Gastroesophageal sphincter (tissue), 3 donors: Measurements from ENCODE around the gene ADGRD1.

ENCODE experiments used
- POLR2A ChIP-seq, 2 donors: fragments of 450-650 bp; IDR thresholded peaks; one replicate each; pipeline ENCODE4 v1.6.1; 2017; ENCODE audit warnings: antibody characterized with exemption in 2 of 2, mild to moderate bottlenecking in 2 of 2, moderate library complexity in 1 of 2
- TF ChIP-seq, protein P1 (sequence below), 4 experiments: fragments of 200-600 bp in 2 of 4; fragments of 450-650 bp in 2 of 4; sonication (generic) in 1 of 4; IDR thresholded peaks; one replicate each; pipeline ENCODE4 v1.5.1; 2017 to 2019; ENCODE audit warnings: antibody characterized with exemption in 4 of 4, mild to moderate bottlenecking in 2 of 4, moderate library complexity in 2 of 4

DNA sequence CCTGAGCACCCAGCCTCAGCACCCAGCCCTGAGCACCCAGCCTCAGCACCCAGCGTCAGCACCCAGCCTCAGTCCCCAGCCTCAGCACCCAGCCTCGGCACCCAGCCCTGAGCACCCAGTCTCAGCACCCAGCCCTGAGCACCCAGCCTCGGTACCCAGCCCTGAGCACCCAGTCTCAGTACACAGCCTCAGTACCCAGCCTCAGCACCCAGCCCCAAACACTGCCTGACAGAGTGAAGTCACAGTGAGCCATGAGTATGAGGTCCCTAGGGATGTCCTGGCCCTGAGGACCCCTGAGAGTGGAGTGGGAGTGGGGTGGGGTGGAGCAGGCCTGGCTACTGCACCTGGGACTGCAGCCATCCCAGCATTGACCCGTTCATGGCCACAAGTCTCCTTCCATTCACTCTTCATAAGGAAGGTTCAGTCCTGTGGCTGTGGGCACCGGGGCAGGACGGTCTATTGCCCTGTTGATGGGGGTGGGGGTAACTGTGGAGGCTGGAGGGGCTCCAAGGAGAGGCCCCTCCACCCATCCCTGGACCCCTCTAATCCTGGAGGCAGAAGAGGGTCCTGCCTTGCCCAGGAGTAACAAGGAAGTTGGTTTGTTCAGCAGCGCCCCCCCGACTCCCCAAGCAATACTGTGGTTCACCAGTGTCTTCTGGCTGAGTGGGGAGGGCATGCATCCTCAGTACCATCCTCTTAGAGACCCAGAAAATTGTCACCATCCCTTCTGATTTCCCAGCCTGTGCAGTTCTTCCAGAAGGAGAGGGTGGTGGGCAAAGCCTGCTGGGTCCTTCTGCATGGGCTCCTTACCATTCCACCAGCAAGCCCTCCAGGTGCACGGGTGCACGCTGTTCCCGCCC, 140.5 kb downstream of the ADGRD1 start:
- TF ChIP-seq, protein P1, sequence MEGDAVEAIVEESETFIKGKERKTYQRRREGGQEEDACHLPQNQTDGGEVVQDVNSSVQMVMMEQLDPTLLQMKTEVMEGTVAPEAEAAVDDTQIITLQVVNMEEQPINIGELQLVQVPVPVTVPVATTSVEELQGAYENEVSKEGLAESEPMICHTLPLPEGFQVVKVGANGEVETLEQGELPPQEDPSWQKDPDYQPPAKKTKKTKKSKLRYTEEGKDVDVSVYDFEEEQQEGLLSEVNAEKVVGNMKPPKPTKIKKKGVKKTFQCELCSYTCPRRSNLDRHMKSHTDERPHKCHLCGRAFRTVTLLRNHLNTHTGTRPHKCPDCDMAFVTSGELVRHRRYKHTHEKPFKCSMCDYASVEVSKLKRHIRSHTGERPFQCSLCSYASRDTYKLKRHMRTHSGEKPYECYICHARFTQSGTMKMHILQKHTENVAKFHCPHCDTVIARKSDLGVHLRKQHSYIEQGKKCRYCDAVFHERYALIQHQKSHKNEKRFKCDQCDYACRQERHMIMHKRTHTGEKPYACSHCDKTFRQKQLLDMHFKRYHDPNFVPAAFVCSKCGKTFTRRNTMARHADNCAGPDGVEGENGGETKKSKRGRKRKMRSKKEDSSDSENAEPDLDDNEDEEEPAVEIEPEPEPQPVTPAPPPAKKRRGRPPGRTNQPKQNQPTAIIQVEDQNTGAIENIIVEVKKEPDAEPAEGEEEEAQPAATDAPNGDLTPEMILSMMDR (IDR thresholded peaks at IDR 0.05) = no peak
- TF ChIP-seq POLR2A (IDR thresholded peaks at IDR 0.05) = no peak
